Dendritic cell treated with granulocyte-macrophage colony-stimulating factor and Interleukin-4, amounts not matched to agents 40 ng/mL and 50 ng/mL, for 4 days (primary cell): ENCODE data around the gene HOXC9.
A peak's percentile ranks its signal among the peaks of the same experiment; 100 is the strongest.

Experiments
- H3K27ac Mint-ChIP-seq: one replicate; pipeline ENCODE4 v1.8.0; 2022; ENCODE audit warnings: mild to moderate bottlenecking, mixed read lengths
- H3K27me3 Mint-ChIP-seq: one replicate; pipeline ENCODE4 v1.8.0; 2022; ENCODE audit warnings: mild to moderate bottlenecking, mixed read lengths
- H3K36me3 Mint-ChIP-seq: one replicate; pipeline ENCODE4 v1.8.0; 2022; ENCODE audit warnings: low read depth, mixed read lengths
- H3K4me1 Mint-ChIP-seq: one replicate; pipeline ENCODE4 v1.8.0; 2022; ENCODE audit warnings: low read depth, mixed read lengths
- H3K4me3 Mint-ChIP-seq: one replicate; pipeline ENCODE4 v1.8.0; 2022; ENCODE audit warnings: mild to moderate bottlenecking, moderate library complexity, mixed read lengths
- H3K9me3 Mint-ChIP-seq: one replicate; pipeline ENCODE4 v1.8.0; 2022; ENCODE audit warnings: mixed read lengths
- intact Hi-C: fragments of 100-400 bp; cut with micrococcal nuclease; formaldehyde crosslinking; loops from one replicate; pipeline ENCODE4 v1.15.0; 2022

HOXC9 gene

GRCh38 chr12:54000116-54001114, at the start of gene HOXC9:
TSS of gene HOXC9 (plus strand) at chr12:54000161. CDS start at chr12:54000189, 28 bp downstream.
- no peaks in the 10 kb centered on the region for H3K9me3 Mint-ChIP-seq
- intact Hi-C loops: no loop called here
- peaks cover 98% of the 10 kb centered on the region for H3K27me3 Mint-ChIP-seq
- no peak within 1 kb of the TSS for H3K27ac Mint-ChIP-seq
- peaks cover 32% of the 10 kb centered on the region for H3K4me1 Mint-ChIP-seq
- peak within 1 kb of the TSS; percentile 49 for H3K4me3 Mint-ChIP-seq
- no peaks in the 10 kb centered on the region for H3K36me3 Mint-ChIP-seq

- H3K27ac Mint-ChIP-seq: no peak overlapping the region
- no peaks in the 10 kb centered on the region for H3K9me3 Mint-ChIP-seq
- intact Hi-C loops: no loop called here
- peaks cover 96% of the 10 kb centered on the region for H3K27me3 Mint-ChIP-seq
- peaks cover 10% of the 10 kb centered on the region for H3K4me1 Mint-ChIP-seq
- H3K36me3 Mint-ChIP-seq: no peaks in the 10 kb centered on the region
- H3K4me3 Mint-ChIP-seq: no peak overlapping the region
Observed at GRCh38 chr12:53950437-53950773, 49.6 kb upstream of the HOXC9 start.

GRCh38 chr12:53950789-53951576, 49.0 kb upstream of the HOXC9 start:
- no peaks in the 10 kb centered on the region for H3K9me3 Mint-ChIP-seq
- H3K27ac Mint-ChIP-seq: no peak overlapping the region
- no peaks in the 10 kb centered on the region for H3K36me3 Mint-ChIP-seq
- H3K4me3 Mint-ChIP-seq: no peak overlapping the region
- peaks cover 14% of the 10 kb centered on the region for H3K4me1 Mint-ChIP-seq
- intact Hi-C loops: no loop called here
- H3K27me3 Mint-ChIP-seq: peaks cover 96% of the 10 kb centered on the region

- H3K36me3 Mint-ChIP-seq: no peaks in the 10 kb centered on the region
- H3K9me3 Mint-ChIP-seq: no peaks in the 10 kb centered on the region
- no peak overlapping the region for H3K4me3 Mint-ChIP-seq
- intact Hi-C loops: no loop called here
- H3K27ac Mint-ChIP-seq: no peak overlapping the region
- peaks cover 15% of the 10 kb centered on the region for H3K4me1 Mint-ChIP-seq
- H3K27me3 Mint-ChIP-seq: peaks cover 96% of the 10 kb centered on the region
Observed at GRCh38 chr12:53951577-53952334, 48.2 kb upstream of the HOXC9 start.

- Mint-ChIP-seq H3K27ac (no peak overlapping the region), H3K4me1 (peaks cover 15% of the 10 kb centered on the region), H3K4me3 (no peak overlapping the region), H3K27me3 (peaks cover 98% of the 10 kb centered on the region), H3K36me3 (no peaks in the 10 kb centered on the region), H3K9me3 (no peaks in the 10 kb centered on the region)
- intact Hi-C loops: no loop called here
Observed at GRCh38 chr12:53952335-53952694, 47.6 kb upstream of the HOXC9 start.

- H3K4me3 Mint-ChIP-seq: no peak overlapping the region
- H3K27ac Mint-ChIP-seq: no peak overlapping the region
- H3K4me1 Mint-ChIP-seq: peaks cover 15% of the 10 kb centered on the region
- H3K27me3 Mint-ChIP-seq: peaks cover 98% of the 10 kb centered on the region
- intact Hi-C loops: no loop called here
- H3K9me3 Mint-ChIP-seq: no peaks in the 10 kb centered on the region
- no peaks in the 10 kb centered on the region for H3K36me3 Mint-ChIP-seq
Observed at GRCh38 chr12:53952871-53953734, 46.9 kb upstream of the HOXC9 start.

GRCh38 chr12:53953831-53954693, 45.9 kb upstream of the HOXC9 start:
- Mint-ChIP-seq H3K27me3 (peaks cover 96% of the 10 kb centered on the region), H3K4me1 (peaks cover 15% of the 10 kb centered on the region), H3K4me3 (no peak overlapping the region), H3K27ac (no peak overlapping the region), H3K9me3 (no peaks in the 10 kb centered on the region), H3K36me3 (no peaks in the 10 kb centered on the region)
- intact Hi-C loops: no loop called here

GRCh38 chr12:53954694-53955035, 45.3 kb upstream of the HOXC9 start, which contains the start of gene HOXC12:
TSS of gene HOXC12 (plus strand) at chr12:53954903. CDS start at chr12:53954930, 27 bp downstream.
- H3K27me3 Mint-ChIP-seq: peaks cover 96% of the 10 kb centered on the region
- no peaks in the 10 kb centered on the region for H3K36me3 Mint-ChIP-seq
- no peak within 1 kb of the TSS for H3K4me3 Mint-ChIP-seq
- H3K27ac Mint-ChIP-seq: no peak within 1 kb of the TSS
- peaks cover 14% of the 10 kb centered on the region for H3K4me1 Mint-ChIP-seq
- H3K9me3 Mint-ChIP-seq: no peaks in the 10 kb centered on the region
- intact Hi-C loops: no loop called here

- intact Hi-C loops: no loop called here
- H3K9me3 Mint-ChIP-seq: no peaks in the 10 kb centered on the region
- no peaks in the 10 kb centered on the region for H3K36me3 Mint-ChIP-seq
- peaks cover 18% of the 10 kb centered on the region for H3K4me1 Mint-ChIP-seq
- peaks cover 96% of the 10 kb centered on the region for H3K27me3 Mint-ChIP-seq
- no peak overlapping the region for H3K4me3 Mint-ChIP-seq
- H3K27ac Mint-ChIP-seq: no peak overlapping the region
Observed at GRCh38 chr12:53955036-53955775, 44.8 kb upstream of the HOXC9 start.

GRCh38 chr12:53955776-53956250, 44.1 kb upstream of the HOXC9 start:
- Mint-ChIP-seq H3K9me3 (no peaks in the 10 kb centered on the region), H3K27me3 (peaks cover 96% of the 10 kb centered on the region), H3K4me1 (peaks cover 23% of the 10 kb centered on the region), H3K4me3 (no peak overlapping the region), H3K36me3 (no peaks in the 10 kb centered on the region), H3K27ac (no peak overlapping the region)
- intact Hi-C loops: no loop called here

GRCh38 chr12:53956251-53956887, 43.6 kb upstream of the HOXC9 start:
- Mint-ChIP-seq H3K4me3 (no peak overlapping the region), H3K27me3 (peaks cover 96% of the 10 kb centered on the region), H3K27ac (no peak overlapping the region), H3K36me3 (no peaks in the 10 kb centered on the region), H3K9me3 (no peaks in the 10 kb centered on the region), H3K4me1 (peaks cover 19% of the 10 kb centered on the region)
- intact Hi-C loops: no loop called here
